OCI-LY7 (cell line): ENCODE measurements around the gene CBFA2T2.

Experiments
- EZH2phosphoT487 ChIP-seq: fragments of 200-600 bp; sonication (generic); IDR thresholded peaks from 2 replicates; pipeline ENCODE4 v1.6.1; 2018; ENCODE audit warnings: low read depth, borderline replicate concordance, mild to moderate bottlenecking, mixed run types, antibody characterized with exemption, low read length, moderate library complexity, mixed read lengths
- TF ChIP-seq, protein P1 (sequence below): fragments of 200-600 bp; sonication (generic); conservative IDR thresholded peaks from 2 replicates; pipeline ENCODE4 v1.5.1; 2014; ENCODE audit warnings: mild to moderate bottlenecking, antibody characterized with exemption, low read length, moderate library complexity, mixed read lengths

DNA sequence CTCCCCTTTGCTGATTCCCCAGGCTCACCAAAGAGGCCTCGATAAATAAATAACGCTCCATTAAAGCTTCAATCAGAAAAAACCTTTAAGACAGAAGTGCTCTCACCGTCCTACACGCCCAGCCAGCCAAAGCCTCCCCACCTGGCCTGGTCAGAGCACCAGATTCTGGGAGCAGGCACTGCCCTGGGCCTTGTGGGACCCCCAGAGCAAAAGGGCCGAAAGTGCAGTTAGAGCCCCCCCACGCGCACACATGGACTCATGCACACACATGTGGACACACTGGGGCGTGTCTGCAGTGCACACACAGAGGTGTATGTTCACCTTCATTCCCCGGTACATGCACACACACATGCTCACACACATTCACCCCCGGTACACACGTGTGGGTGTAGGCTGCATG lies 186.2 kb downstream of the CBFA2T2 start:
- TF ChIP-seq, protein P1, sequence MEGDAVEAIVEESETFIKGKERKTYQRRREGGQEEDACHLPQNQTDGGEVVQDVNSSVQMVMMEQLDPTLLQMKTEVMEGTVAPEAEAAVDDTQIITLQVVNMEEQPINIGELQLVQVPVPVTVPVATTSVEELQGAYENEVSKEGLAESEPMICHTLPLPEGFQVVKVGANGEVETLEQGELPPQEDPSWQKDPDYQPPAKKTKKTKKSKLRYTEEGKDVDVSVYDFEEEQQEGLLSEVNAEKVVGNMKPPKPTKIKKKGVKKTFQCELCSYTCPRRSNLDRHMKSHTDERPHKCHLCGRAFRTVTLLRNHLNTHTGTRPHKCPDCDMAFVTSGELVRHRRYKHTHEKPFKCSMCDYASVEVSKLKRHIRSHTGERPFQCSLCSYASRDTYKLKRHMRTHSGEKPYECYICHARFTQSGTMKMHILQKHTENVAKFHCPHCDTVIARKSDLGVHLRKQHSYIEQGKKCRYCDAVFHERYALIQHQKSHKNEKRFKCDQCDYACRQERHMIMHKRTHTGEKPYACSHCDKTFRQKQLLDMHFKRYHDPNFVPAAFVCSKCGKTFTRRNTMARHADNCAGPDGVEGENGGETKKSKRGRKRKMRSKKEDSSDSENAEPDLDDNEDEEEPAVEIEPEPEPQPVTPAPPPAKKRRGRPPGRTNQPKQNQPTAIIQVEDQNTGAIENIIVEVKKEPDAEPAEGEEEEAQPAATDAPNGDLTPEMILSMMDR: no peak
- TF ChIP-seq EZH2phosphoT487: no peak
